Mesenchymal stem cell (in vitro differentiated cells and primary cell): ENCODE results near the gene COL4A2.

Experiments
- DNase-seq: peaks from one replicate; pipeline ENCODE4 v3.0.0-alpha.2; 2013
- H2AFZ ChIP-seq: one replicate; pipeline ENCODE4 v1.6.1; 2013; ENCODE audit warnings: low read depth, mild to moderate bottlenecking, control low read depth, inconsistent platforms, low read length, moderate library complexity
- H2AK5ac ChIP-seq: 2 replicates; pipeline ENCODE4 v1.6.1; 2013; ENCODE audit warnings: low read length, moderate library complexity, mild to moderate bottlenecking, inconsistent platforms; ENCODE audit not compliant: severe bottlenecking
- H2BK120ac ChIP-seq: one replicate; pipeline ENCODE4 v1.6.1; 2013; ENCODE audit warnings: low read depth, mild to moderate bottlenecking, inconsistent platforms, low read length, moderate library complexity
- H2BK12ac ChIP-seq, 2 experiments: one replicate each; pipeline ENCODE4 v1.6.1; 2013; ENCODE audit warnings: inconsistent platforms in 2 of 2, low read length in 2 of 2, mild to moderate bottlenecking in 2 of 2, moderate library complexity in 2 of 2, control low read depth in 1 of 2
- H2BK15ac ChIP-seq: one replicate; pipeline ENCODE4 v1.6.1; 2013; ENCODE audit warnings: mild to moderate bottlenecking, low read depth, inconsistent platforms; ENCODE audit not compliant: poor library complexity, severe bottlenecking
- H2BK5ac ChIP-seq: 2 replicates; pipeline ENCODE4 v1.6.1; 2013; ENCODE audit warnings: low read depth, mild to moderate bottlenecking, low read length, control low read depth, inconsistent platforms; ENCODE audit not compliant: poor library complexity, severe bottlenecking
- H3K14ac ChIP-seq, 2 experiments: one replicate each; pipeline ENCODE4 v1.6.1; 2013; ENCODE audit warnings: inconsistent platforms in 2 of 2, low read length in 2 of 2, control low read depth in 1 of 2, mild to moderate bottlenecking in 1 of 2, moderate library complexity in 1 of 2
- H3K18ac ChIP-seq, 2 experiments: one replicate each; pipeline ENCODE4 v1.6.1; 2013; ENCODE audit warnings: inconsistent platforms in 2 of 2, low read length in 2 of 2, control low read depth in 1 of 2, low read depth in 1 of 2, mild to moderate bottlenecking in 1 of 2
- H3K23ac ChIP-seq, 2 experiments: one replicate each; pipeline ENCODE4 v1.6.1; 2013; ENCODE audit warnings: inconsistent platforms in 2 of 2, low read length in 2 of 2, mild to moderate bottlenecking in 2 of 2, moderate library complexity in 2 of 2, control low read depth in 1 of 2
- H3K27ac ChIP-seq: 2 replicates; pipeline ENCODE4 v1.5.1; 2013; ENCODE audit warnings: mild to moderate bottlenecking, moderate library complexity, low read length, control low read depth, inconsistent platforms; ENCODE audit not compliant: poor library complexity, severe bottlenecking
- H3K27me3 ChIP-seq, 2 experiments: 2 replicates each; pipeline versions ENCODE4 v1.6.1 to v1.7.0; 2013; ENCODE audit warnings: low read length in 2 of 2, mild to moderate bottlenecking in 2 of 2, moderate library complexity in 2 of 2, control low read depth in 1 of 2, inconsistent platforms in 1 of 2; ENCODE audit not compliant: control insufficient read depth in 1 of 2, insufficient read depth in 1 of 2
- H3K36me3 ChIP-seq, 2 experiments: 2 replicates each; pipeline versions ENCODE4 v1.6.1 to v1.7.0; 2013; ENCODE audit warnings: low read length in 2 of 2, control low read depth in 1 of 2, inconsistent platforms in 1 of 2, low read depth in 1 of 2, mild to moderate bottlenecking in 1 of 2; ENCODE audit not compliant: insufficient read depth in 2 of 2, control insufficient read depth in 1 of 2
- H3K4ac ChIP-seq, 2 experiments: one replicate each; pipeline ENCODE4 v1.6.1; 2013; ENCODE audit warnings: inconsistent platforms in 2 of 2, low read length in 2 of 2, mild to moderate bottlenecking in 2 of 2, moderate library complexity in 2 of 2, control low read depth in 1 of 2, low read depth in 1 of 2
- H3K4me1 ChIP-seq: 2 replicates; pipeline ENCODE4 v1.6.1; 2013; ENCODE audit warnings: low read depth, low read length, control low read depth; ENCODE audit not compliant: control insufficient read depth, insufficient read depth
- H3K4me2 ChIP-seq: 2 replicates; pipeline ENCODE4 v1.6.1; 2013; ENCODE audit warnings: low read length, mild to moderate bottlenecking, inconsistent platforms; ENCODE audit not compliant: poor library complexity, severe bottlenecking
- H3K4me3 ChIP-seq, 2 experiments: 2 replicates each; pipeline versions ENCODE4 v1.5.1 to v1.7.0; 2013; ENCODE audit warnings: low read length in 2 of 2, mild to moderate bottlenecking in 2 of 2, control low read depth in 1 of 2, low read depth in 1 of 2; ENCODE audit not compliant: insufficient read depth in 1 of 2
- H3K79me1 ChIP-seq: replicated peaks from 2 replicates; pipeline ENCODE4 v1.6.1; 2013; ENCODE audit warnings: mild to moderate bottlenecking, control low read depth, low read length, inconsistent platforms; ENCODE audit not compliant: poor library complexity, severe bottlenecking
- H3K9ac ChIP-seq: 2 replicates; pipeline ENCODE4 v1.7.0; 2013; ENCODE audit warnings: mild to moderate bottlenecking, low read length, moderate library complexity
- H3K9me3 ChIP-seq: 2 replicates; pipeline ENCODE4 v1.7.0; 2013; ENCODE audit warnings: mild to moderate bottlenecking, low read length; ENCODE audit not compliant: control insufficient read depth
- H4K8ac ChIP-seq: one replicate; pipeline ENCODE4 v1.6.1; 2013; ENCODE audit warnings: inconsistent platforms, mild to moderate bottlenecking, low read length, moderate library complexity
- H4K91ac ChIP-seq: one replicate; pipeline ENCODE4 v1.6.1; 2013; ENCODE audit warnings: mild to moderate bottlenecking, low read length, inconsistent platforms
- WGBS: methylation state at CpG from one replicate; pipeline ENCODE4 v1.1.7; 2013; ENCODE audit warnings: mixed read lengths; 5-methylcytosine and 5-hydroxymethylcytosine counted together

The COL4A2 gene

DNA sequence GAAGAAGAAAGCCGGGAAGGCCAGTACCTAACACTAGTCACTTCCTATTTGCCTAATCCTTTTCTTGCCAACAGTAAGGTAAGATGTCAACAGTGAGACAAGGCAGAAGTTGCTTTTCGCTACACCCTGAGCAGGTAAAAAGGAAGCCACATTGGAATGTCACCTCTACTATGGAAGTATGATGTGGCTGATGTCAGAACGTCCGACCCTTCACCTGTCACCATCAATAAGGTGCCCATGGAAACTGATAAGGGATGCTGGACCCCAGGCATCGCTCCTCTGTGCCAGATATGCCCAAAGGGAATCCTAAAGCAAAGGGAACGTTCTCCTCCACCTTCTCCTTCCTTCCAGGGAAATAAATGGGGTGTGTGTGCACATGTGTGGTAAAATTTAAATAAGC is 34.4 kb upstream of the COL4A2 start:
- H3K4ac ChIP-seq = no peak overlapping the region
- no peak overlapping the region for H3K4me3 ChIP-seq
- no peaks in the 10 kb centered on the region for H3K9me3 ChIP-seq
- H3K18ac ChIP-seq = no peak overlapping the region
- no peak overlapping the region for H2BK15ac ChIP-seq
- H2BK12ac ChIP-seq = no peak overlapping the region
- H3K27me3 ChIP-seq = no peaks in the 10 kb centered on the region
- H3K23ac ChIP-seq = no peak overlapping the region
- peaks cover 13% of the 10 kb centered on the region for H3K4me1 ChIP-seq
- no peak overlapping the region for H3K27ac ChIP-seq
- WGBS = 95% methylated on average over 4 of the region's 6 CpGs
- H3K36me3 ChIP-seq = peaks cover 0 to 28% of the 10 kb centered on the region in 2 experiments
- no peak overlapping the region for H2BK120ac ChIP-seq
- H4K91ac ChIP-seq = no peak overlapping the region
- H2AK5ac ChIP-seq = no peak overlapping the region
- no peak overlapping the region for H3K14ac ChIP-seq
- no peak overlapping the region for H2AFZ ChIP-seq
- no peak overlapping the region for H3K4me2 ChIP-seq
- no peak for DNase-seq
- no peak overlapping the region for H2BK5ac ChIP-seq
- peaks cover 14% of the 10 kb centered on the region for H3K79me1 ChIP-seq
- no peak overlapping the region for H4K8ac ChIP-seq
- H3K9ac ChIP-seq = no peak overlapping the region

DNA sequence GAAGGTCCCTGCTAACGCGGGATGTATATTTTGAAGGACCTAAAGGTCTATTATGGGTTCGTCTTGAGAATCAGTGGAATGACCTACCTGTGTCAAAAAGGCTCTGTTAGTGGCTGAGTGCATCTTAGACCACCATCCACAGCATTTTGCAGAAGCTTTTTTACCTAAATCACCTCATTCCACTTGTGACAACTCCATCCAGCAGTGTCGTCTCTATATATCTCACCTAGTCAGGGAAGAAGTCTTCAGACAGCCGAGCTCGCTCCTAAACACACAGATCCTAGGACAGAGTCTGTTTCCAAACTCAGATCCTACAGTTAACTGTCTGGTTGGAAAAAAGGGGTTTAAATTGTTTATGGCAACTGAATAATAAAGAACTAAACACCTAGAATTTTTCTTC is 33.8 kb upstream of the COL4A2 start:
- no peak overlapping the region for H3K4me2 ChIP-seq
- no peak overlapping the region for H3K14ac ChIP-seq
- H2BK12ac ChIP-seq = no peak overlapping the region
- H3K18ac ChIP-seq = no peak overlapping the region
- peaks cover 14% of the 10 kb centered on the region for H3K79me1 ChIP-seq
- H3K27ac ChIP-seq = no peak overlapping the region
- no peak overlapping the region for H4K91ac ChIP-seq
- no peak overlapping the region for H4K8ac ChIP-seq
- 100% methylated on average over 4 of the region's 6 CpGs for WGBS
- no peak overlapping the region for H2BK120ac ChIP-seq
- peaks cover 0 to 24% of the 10 kb centered on the region in 2 experiments for H3K36me3 ChIP-seq
- H2AFZ ChIP-seq = no peak overlapping the region
- H3K9ac ChIP-seq = no peak overlapping the region
- no peak overlapping the region for H2AK5ac ChIP-seq
- no peaks in the 10 kb centered on the region for H3K9me3 ChIP-seq
- H3K4me3 ChIP-seq = no peak overlapping the region
- H3K23ac ChIP-seq = no peak overlapping the region
- H2BK15ac ChIP-seq = no peak overlapping the region
- no peaks in the 10 kb centered on the region for H3K27me3 ChIP-seq
- no peak for DNase-seq
- no peak overlapping the region for H3K4ac ChIP-seq
- H3K4me1 ChIP-seq = peaks cover 13% of the 10 kb centered on the region
- no peak overlapping the region for H2BK5ac ChIP-seq

DNA sequence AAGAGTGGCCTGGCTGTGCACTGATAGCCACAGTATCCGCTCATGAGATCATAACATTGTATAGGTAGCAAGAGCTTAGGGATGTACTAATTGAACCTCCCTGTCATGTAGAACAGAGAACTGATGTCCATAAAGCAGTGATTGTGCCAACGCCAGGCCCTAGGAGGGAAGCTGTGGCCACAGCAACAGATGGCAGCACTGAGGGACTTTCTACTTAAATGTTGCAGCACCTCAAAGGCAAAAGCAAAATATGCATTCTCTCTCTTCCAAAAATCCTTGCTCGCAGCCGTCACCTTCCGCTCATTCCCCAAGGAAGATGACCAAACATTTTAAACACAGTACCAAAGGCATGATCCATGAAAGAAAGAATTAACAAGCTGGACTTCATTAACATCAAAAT is 32.4 kb upstream of the COL4A2 start:
- no peak overlapping the region for H2BK15ac ChIP-seq
- H3K4me2 ChIP-seq = no peak overlapping the region
- H4K8ac ChIP-seq = no peak overlapping the region
- peaks cover 6% of the 10 kb centered on the region for H3K4me1 ChIP-seq
- H2AK5ac ChIP-seq = no peak overlapping the region
- H3K27me3 ChIP-seq = no peaks in the 10 kb centered on the region
- H3K79me1 ChIP-seq = peaks cover 15% of the 10 kb centered on the region
- H3K36me3 ChIP-seq = peaks cover 0 to 14% of the 10 kb centered on the region in 2 experiments
- H3K18ac ChIP-seq = no peak overlapping the region
- WGBS = 93% methylated on average over 5 of the region's 5 CpGs
- no peak overlapping the region for H3K4me3 ChIP-seq
- no peak overlapping the region for H2BK120ac ChIP-seq
- H3K27ac ChIP-seq = no peak overlapping the region
- no peak for DNase-seq
- H2AFZ ChIP-seq = no peak overlapping the region
- H3K14ac ChIP-seq = no peak overlapping the region
- H4K91ac ChIP-seq = no peak overlapping the region
- no peak overlapping the region for H3K23ac ChIP-seq
- H3K4ac ChIP-seq = no peak overlapping the region
- H2BK5ac ChIP-seq = no peak overlapping the region
- H3K9ac ChIP-seq = no peak overlapping the region
- no peak overlapping the region for H2BK12ac ChIP-seq
- no peaks in the 10 kb centered on the region for H3K9me3 ChIP-seq

DNA sequence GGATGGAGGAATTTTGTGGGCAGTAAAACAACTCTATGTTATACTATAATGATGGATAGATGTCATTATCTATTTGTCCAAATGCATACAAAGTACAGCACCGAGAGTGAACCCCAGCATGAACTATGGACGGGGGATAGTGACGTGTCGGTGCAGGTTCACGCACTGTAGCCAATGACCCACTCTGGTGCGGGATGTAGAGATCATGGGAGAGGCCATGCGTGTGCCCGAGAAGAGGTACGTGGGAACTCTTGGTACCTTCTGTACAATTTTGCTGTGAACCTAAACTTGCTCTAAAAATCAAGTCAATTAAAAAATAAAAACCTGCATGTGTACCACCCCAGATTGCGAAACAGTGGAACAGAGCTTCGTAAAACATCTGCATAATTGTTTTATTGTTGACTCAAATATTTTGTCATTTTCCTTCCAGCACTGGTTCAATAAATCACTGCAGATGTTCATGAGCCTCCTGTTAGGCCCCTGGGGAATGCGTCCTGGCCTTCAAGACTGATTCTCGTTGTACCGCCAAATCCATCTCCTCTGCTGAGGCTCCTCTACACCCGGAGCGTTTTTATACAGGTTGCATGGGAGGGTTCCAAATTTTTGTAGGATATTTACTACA is 31.0 kb upstream of the COL4A2 start:
- Histone ChIP-seq H3K4me1 (peaks cover 1% of the 10 kb centered on the region), H3K4ac (no peak overlapping the region), H4K8ac (no peak overlapping the region), H3K9me3 (no peaks in the 10 kb centered on the region), H3K18ac (no peak overlapping the region), H2BK12ac (no peak overlapping the region), H3K36me3 (peaks cover 0 to 10% of the 10 kb centered on the region in 2 experiments), H3K79me1 (peaks cover 15% of the 10 kb centered on the region), H3K27ac (no peak overlapping the region), H3K27me3 (peaks cover 0 to 1% of the 10 kb centered on the region in 2 experiments), H3K23ac (no peak overlapping the region), H2BK15ac (no peak overlapping the region), H3K9ac (no peak overlapping the region), H2BK5ac (no peak overlapping the region), H4K91ac (no peak overlapping the region), H3K4me3 (no peak overlapping the region), H2BK120ac (no peak overlapping the region), H2AFZ (no peak overlapping the region), H3K4me2 (no peak overlapping the region), H3K14ac (no peak overlapping the region), H2AK5ac (no peak overlapping the region)
- WGBS = 82% methylated on average over 14 of the region's 16 CpGs
- DNase-seq = no peak
